Esophagus mucosa (tissue), 1 donor: ENCODE results near the gene RAB36. TPM values are rescaled to one million over a fixed set of nuclear protein-coding genes. Genes with fewer than 3 reads are reported as not detected.
"Not testable (repeated sequence)": the region's sequence is repeated elsewhere in the genome, so short reads cannot be mapped to it uniquely, and the experiment has no call there.

Experiments used
- ATAC-seq: fragments of 200-7000 bp; cut with Tn5 transposase; one replicate; pipeline ENCODE4 v1.9.1; 2020
- total RNA-seq: library from RNA; stranded (reverse); gene quantifications from one replicate; pipeline ENCODE4 v1.2.4, GENCODE V29; 2023
- donor health status: DM: yes; HTN: yes; CAD: no.

RAB36 gene
- total RNA-seq, 1 donor from 2014 or later = 4.1 TPM

- ATAC-seq = no peak
Measured at GRCh38 chr22:23122216-23122957, 22.9 kb upstream of the RAB36 start.

DNA sequence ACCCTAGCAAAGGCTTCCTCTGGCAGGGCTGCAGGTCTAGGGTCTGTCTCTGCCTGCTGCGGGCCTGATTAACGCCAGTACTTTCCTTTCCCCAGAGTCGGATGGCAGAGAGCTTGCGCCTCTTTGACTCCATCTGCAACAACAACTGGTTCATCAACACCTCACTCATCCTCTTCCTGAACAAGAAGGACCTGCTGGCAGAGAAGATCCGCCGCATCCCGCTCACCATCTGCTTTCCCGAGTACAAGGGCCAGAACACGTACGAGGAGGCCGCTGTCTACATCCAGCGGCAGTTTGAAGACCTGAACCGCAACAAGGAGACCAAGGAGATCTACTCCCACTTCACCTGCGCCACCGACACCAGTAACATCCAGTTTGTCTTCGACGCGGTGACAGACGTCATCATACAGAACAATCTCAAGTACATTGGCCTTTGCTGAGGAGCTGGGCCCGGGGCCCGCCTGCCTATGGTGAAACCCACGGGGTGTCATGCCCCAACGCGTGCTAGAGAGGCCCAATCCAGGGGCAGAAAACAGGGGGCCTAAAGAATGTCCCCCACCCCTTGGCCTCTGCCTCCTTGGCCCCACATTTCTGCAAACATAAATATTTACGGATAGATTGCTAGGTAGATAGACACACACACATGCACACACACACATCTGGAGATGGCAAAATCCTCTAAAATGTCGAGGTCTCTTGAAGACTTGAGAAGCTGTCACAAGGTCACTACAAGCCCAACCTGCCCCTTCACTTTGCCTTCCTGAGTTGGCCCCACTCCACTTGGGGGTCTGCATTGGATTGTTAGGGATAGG, 22.1 kb upstream of the RAB36 start:
- ATAC-seq = no peak

DNA sequence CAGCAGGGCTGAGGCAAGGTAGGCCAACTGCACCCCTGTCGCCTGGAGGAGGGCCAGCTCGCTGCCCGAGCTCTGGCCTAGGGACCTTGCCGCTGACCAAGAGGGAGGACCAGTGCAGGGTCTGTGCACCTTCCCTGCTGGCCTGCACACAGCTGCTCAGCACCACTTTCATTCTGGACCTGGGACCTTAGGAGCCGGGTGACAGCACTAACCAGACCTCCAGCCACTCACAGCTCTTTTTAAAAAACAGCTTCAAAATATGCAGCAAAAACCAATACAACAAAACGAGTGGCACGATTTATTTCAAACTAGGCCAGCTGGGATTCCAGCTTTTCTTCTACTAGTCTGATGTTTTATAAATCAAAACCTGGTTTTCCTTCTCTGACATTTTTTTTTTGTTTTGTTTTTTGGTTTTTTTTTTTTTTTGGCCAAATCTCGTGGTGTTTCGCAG, 21.4 kb upstream of the RAB36 start:
- ATAC-seq = no peak

DNA sequence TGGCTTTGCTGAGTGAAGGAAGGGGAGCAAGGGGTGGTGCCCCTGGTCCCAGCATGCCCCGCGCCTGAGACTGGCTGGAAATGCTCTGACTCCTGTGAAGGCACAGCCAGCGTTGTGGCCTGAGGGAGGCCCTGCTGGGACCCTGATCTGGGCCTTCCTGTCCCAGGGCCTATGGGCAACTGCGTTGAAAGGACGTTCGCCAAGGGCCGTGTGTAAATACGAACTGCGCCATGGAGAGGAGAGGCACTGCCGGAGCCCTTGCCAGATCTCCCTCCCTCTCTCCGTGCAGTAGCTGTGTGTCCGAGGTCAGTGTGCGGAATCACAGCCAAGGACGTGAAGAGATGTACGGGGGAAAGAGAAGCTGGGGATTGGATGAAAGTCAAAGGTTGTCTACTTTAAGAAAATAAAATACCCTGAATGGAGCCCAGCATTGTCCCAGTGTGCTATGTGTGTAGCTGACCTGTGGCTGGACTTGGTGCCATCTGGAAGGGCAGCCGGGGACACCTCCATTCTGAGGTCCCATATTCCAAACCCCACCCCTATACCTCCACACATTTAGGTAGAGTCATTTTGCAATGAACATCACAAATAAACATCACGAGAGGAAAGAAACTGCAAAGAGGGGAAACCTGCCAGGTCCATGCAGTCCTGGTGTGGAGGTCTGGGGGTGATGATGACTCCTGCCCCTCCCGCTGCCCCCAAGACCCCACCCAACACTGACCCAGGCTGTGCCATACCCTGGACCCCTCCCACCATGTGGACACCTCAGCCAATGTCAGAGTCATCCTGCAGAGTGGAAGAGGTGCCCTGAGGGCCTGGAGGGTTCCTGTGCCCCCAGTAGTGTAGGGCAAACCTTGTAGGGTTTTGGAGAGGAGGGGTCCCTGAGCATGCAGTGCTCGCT, 20.4 kb upstream of the RAB36 start:
- ATAC-seq = no peak

- ATAC-seq = no peak
Measured at GRCh38 chr22:23125512-23126103, 19.7 kb upstream of the RAB36 start.

GRCh38 chr22:23126165-23127054, 18.9 kb upstream of the RAB36 start:
- ATAC-seq = no peak

DNA sequence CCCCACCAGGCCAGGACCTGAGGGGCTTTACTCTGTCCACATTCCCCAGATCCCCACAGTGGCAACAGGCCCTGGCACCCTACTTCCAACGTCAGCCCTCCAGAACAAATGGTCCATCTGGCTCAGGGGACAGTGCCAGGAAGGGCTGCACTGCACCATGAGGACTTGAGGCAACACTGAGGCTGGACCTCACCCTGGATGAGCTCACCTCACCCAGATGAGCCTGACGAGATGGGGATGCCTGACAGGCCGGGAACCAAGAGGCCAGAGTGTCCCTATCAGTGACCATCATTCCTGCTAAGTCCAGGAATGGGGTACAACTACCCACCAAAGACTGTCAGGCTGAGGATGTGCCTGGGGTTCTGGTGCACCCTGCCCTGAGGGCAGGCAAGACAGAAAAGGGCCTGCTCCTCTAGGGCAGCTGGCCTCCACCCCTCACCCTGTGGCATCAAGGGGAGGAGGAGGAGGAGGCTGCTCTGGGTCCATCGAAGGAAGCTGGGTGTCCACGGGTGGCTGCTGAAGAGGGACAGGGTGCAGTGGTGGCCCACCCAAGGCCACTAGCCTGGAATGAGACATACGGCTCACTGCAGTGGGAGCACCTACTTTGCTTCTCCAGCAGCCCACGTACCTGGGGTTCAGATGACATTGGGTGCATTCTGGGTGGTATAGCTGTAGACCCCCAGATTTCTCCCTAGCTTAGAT, 18.1 kb upstream of the RAB36 start:
- no peak for ATAC-seq

- ATAC-seq = no peak
Measured at GRCh38 chr22:23127788-23128187, 17.5 kb upstream of the RAB36 start.

- ATAC-seq = peak; percentile 66
Measured at GRCh38 chr22:23128269-23129108, 16.8 kb upstream of the RAB36 start.

GRCh38 chr22:23129149-23129548, 16.1 kb upstream of the RAB36 start:
- ATAC-seq = no peak

- ATAC-seq = no peak
Measured at GRCh38 chr22:23130697-23131096, 14.6 kb upstream of the RAB36 start.

DNA sequence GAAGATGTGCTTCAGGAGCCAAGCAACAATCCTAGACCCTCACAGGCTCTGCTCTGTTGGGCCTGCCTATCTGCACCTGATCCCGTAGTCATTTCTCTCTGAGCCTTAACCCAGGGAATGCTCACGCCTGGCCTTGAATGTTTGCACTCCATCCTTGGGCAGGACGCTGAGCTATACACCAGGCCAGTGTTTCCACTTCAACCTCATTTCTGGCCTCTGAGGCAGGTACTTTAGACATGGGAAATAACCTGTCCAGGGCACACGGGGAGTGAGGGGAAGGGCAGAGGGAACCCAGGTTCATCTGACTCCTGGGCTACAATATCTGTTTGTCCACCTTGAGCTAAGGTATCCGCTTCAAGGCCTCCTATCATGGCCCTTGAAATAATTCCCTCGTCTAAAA, 13.3 kb upstream of the RAB36 start:
- ATAC-seq = no peak

DNA sequence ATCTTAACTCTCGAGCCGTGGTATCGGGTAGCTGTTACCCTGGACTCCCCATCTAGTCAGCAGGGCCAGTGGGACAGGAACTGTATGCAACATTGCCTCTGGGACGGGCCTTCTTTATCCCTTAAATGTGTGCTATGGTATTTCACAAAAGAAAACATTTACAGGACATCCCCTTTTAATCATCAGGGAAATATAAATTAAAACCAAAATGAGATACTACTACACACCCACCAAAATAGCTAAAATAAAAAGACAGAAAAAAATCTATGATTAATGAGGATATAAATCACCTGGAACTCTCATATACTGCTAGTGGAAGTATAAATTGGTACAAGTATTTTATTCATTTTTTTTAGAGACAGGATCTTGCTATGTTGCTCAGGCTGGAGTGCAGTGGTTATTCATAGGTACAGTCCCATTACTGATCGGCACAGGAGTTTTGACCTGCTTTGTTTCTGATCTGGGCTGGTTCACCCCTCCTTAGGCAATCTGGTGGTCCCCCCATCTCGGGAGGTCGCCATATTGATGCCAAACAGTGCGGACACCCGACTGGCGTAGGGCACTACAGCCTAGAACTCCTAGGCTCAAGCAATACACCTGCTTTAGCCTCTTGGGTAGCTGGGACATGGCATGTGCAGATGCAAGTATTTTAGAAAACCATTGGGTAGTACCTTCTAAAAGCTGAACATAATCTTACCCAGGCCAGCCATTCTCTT, 12.7 kb upstream of the RAB36 start:
- no peak for ATAC-seq

DNA sequence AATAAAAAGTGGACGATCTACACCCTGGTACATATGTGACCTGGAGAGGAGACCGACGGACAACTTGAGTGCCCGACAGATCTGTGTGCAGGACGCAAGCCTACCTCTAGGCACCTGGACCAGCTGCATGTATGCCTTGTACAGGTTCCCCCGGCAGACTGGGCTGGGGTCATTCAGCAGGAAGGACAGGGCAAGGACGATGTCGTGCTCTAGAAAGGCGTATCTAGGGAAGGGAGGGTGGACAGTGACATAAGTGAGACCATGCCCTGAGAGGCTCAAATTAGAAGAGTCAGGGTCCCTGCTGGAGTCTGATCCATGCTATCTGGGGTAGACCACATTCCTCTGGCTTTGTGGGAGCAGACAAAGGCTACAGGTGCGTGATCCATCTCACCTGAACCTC, 11.4 kb upstream of the RAB36 start:
- ATAC-seq = no peak

DNA sequence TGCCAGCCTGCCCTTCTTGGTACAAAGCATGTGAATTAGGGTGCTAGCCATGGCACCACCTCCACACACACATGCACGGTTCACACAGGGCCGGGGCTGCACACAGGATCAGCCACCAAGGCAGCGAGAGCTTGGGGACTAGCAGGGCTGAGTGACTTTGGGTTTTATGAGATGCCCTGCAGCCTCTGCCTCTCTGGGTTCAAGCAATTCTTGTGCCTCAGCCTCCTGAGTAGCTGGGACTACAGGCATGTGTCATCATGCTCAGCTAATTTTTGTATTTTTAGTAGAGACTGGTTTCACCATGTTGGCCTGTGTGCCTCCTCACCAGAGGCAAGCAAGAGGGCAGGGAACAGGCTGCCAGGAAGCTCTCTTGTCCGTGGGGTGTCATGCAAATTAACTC, 8.3 kb upstream of the RAB36 start:
- not testable (repeated sequence) for ATAC-seq

- no peak for ATAC-seq
Measured at GRCh38 chr22:23137468-23137867, 7.8 kb upstream of the RAB36 start.

DNA sequence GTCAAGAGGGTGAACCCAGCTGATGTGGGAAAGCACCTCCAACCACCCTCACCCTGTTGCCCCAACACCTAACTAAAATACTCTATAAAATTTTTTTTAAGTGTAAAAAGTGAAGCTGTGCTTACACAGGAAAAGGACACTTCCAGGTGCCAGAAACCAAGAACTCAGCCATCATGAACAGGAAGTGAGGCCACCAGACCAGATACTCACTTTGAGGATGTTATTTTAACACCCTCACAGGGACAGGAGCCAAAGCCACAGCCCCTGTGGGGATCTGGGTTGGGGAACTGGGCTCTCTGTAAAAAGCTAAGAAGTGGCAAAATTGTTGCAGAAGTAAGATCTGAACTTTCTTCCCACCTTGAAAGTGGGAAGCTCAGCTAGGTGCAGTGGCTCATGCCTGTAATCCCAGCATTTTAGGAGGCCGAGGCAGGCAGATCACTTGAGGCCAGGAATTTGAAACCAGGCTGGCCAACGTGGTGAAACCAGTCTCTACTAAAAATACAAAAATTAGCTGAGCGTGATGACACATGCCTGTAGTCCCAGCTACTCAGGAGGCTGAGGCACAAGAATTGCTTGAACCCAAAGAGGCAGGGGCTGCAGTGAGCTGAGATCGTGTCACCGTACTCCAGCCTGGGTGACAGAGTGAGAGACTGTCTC, 7.2 kb upstream of the RAB36 start:
- peak; percentile 17 for ATAC-seq
